ENCODE results near the gene THEM5. TPM values are rescaled to one million over a fixed set of nuclear protein-coding genes. Genes with fewer than 3 reads are reported as not detected.

THEM5 gene
- total RNA-seq, 2 experiments from 2014 or later: not detected

GRCh38 chr1:151803164-151803563 is 50.3 kb downstream of the THEM5 start:
- no peak for ATAC-seq
- Mint-ChIP-seq H3K9me3 (no peaks in the 10 kb centered on the region), H3K27ac (no peak overlapping the region), H3K4me1 (ENCODE audit: low read depth) (peaks cover 10% of the 10 kb centered on the region), H3K36me3 (ENCODE audit: low read depth) (no peaks in the 10 kb centered on the region), H3K27me3 (no peaks in the 10 kb centered on the region), H3K4me3 (no peak overlapping the region)
- DNase-seq: no peak
- TF ChIP-seq CTCF (IDR thresholded peaks at IDR 0.05): no peak
- ChIA-PET POLR2A (interaction anchor here (1.3 kb wide), 1 partner anchor 17 kb away, joined by 4 read pairs; no protein-coding TSS in a partner anchor), CTCF (interaction anchor here (0.8 to 0.9 kb wide), 2 partner anchors 23 to 86 kb away, joined by 3 read pairs; no protein-coding TSS in a partner anchor)
- intact Hi-C loops (cut with micrococcal nuclease): no loop called here

- POLR2A ChIA-PET: no interaction called here
- no peak for ATAC-seq
- H3K27ac Mint-ChIP-seq: no peak overlapping the region
- H3K4me1 Mint-ChIP-seq (ENCODE audit: low read depth): peaks cover 10% of the 10 kb centered on the region
- TF ChIP-seq CTCF (IDR thresholded peaks at IDR 0.05): no peak
- no peak for DNase-seq
- H3K27me3 Mint-ChIP-seq: no peaks in the 10 kb centered on the region
- H3K4me3 Mint-ChIP-seq: no peak overlapping the region
- H3K36me3 Mint-ChIP-seq (ENCODE audit: low read depth): no peaks in the 10 kb centered on the region
- CTCF ChIA-PET: interaction anchor here (0.9 kb wide), 1 partner anchor 85 kb away, joined by 3 read pairs; no protein-coding TSS in a partner anchor
- no peaks in the 10 kb centered on the region for H3K9me3 Mint-ChIP-seq
- intact Hi-C loops (cut with micrococcal nuclease): no loop called here
These were observed 51.1 kb downstream of the THEM5 start for GRCh38 chr1:151802372-151802771.

DNA sequence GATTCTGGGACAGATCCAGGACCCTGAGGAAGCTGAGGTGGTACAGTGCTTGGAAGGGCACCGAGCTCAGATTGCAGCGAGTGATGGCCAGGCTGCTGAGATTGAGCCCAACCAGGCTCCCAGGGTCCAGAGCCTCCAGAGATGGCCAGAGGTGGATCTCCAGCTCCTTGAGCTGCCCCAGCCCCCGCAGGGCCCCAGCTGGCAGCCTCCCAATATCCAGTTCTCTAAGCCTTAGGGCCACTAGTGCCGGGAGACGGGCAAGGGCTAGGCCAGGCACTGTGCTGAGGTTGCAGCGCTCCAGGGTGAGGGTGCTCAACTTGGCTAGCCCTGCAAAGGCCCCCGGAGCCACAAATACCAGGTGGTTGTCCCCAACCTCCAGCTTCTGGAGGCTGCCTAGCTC is 51.7 kb downstream of the THEM5 start:
- CTCF ChIA-PET: no interaction called here
- H3K4me3 Mint-ChIP-seq: no peak overlapping the region
- H3K9me3 Mint-ChIP-seq: no peaks in the 10 kb centered on the region
- DNase-seq (no peak), ATAC-seq (no peak)
- H3K4me1 Mint-ChIP-seq (ENCODE audit: low read depth): peaks cover 10% of the 10 kb centered on the region
- TF ChIP-seq CTCF (IDR thresholded peaks at IDR 0.05): no peak
- POLR2A ChIA-PET: no interaction called here
- H3K27me3 Mint-ChIP-seq: no peaks in the 10 kb centered on the region
- intact Hi-C loops (cut with micrococcal nuclease): no loop called here
- no peaks in the 10 kb centered on the region for H3K36me3 Mint-ChIP-seq (ENCODE audit: low read depth)
- no peak overlapping the region for H3K27ac Mint-ChIP-seq

DNA sequence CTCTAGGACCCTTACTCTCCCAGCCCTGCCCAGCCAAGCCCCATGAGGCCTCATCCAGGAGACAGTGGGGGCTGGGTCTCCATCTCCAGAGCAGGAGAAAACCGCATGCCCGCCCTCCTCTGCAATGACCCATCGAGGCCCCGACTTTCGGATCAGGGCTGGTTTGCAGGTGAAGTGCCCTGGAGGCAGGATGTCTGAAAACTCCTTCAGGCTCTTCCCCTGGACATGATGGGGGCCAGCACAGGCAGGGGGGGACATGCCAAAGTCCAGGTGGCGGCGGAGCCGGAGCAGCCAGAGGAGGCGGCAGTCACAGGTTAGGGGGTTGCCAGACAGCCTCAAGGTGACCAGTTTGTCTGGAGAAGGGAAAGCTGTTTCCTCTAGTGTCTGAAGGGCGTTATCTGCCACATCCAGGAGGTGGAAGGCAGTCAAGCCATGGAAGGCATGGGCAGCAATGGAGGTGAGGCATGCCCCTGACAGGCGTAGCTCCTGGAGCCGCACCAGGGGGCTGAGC is 52.1 kb downstream of the THEM5 start:
- TF ChIP-seq CTCF (IDR thresholded peaks at IDR 0.05): no peak
- Mint-ChIP-seq H3K27ac (no peak overlapping the region), H3K36me3 (ENCODE audit: low read depth) (no peaks in the 10 kb centered on the region), H3K27me3 (no peaks in the 10 kb centered on the region), H3K4me1 (ENCODE audit: low read depth) (peaks cover 10% of the 10 kb centered on the region), H3K4me3 (no peak overlapping the region), H3K9me3 (no peaks in the 10 kb centered on the region)
- ATAC-seq (no peak), DNase-seq (no peak)
- intact Hi-C loops (cut with micrococcal nuclease): no loop called here
- POLR2A ChIA-PET: no interaction called here
- CTCF ChIA-PET: no interaction called here

GRCh38 chr1:151800830-151801229 is 52.7 kb downstream of the THEM5 start:
- no peak overlapping the region for H3K27ac Mint-ChIP-seq
- POLR2A ChIA-PET: no interaction called here
- intact Hi-C loops (cut with micrococcal nuclease): no loop called here
- DNase-seq: no peak
- ATAC-seq: no peak
- CTCF ChIA-PET: no interaction called here
- H3K27me3 Mint-ChIP-seq: no peaks in the 10 kb centered on the region
- no peak for TF ChIP-seq CTCF (IDR thresholded peaks at IDR 0.05)
- H3K36me3 Mint-ChIP-seq (ENCODE audit: low read depth): no peaks in the 10 kb centered on the region
- H3K9me3 Mint-ChIP-seq: no peaks in the 10 kb centered on the region
- no peak overlapping the region for H3K4me3 Mint-ChIP-seq
- H3K4me1 Mint-ChIP-seq (ENCODE audit: low read depth): peaks cover 10% of the 10 kb centered on the region

All from activated CD8-positive, alpha-beta T cell treated with anti-CD3 and anti-CD28 coated beads for 36 hours (primary cell).